HG03095 (cell line): ENCODE data around the gene IL16.

Experiments
- ATAC-seq: cut with Tn5 transposase; IDR thresholded peaks from one replicate; pipeline ENCODE4 v1.9.1; 2021; ENCODE audit warnings: moderate library complexity; ENCODE audit not compliant: unreplicated experiment

IL16 gene

GRCh38 chr15:81361891-81362290, 165.2 kb downstream of the IL16 start:
- no peak for ATAC-seq

GRCh38 chr15:81362790-81363189, 166.1 kb downstream of the IL16 start:
- no peak for ATAC-seq

- ATAC-seq, result no peak
These were observed 166.6 kb downstream of the IL16 start for GRCh38 chr15:81363276-81363675.
